ENCODE data around the gene RAD51.
"Not testable (repeated sequence)": the region's sequence is repeated elsewhere in the genome, so short reads cannot be mapped to it uniquely, and the experiment has no call there.

RAD51 gene

GRCh38 chr15:40694688-40695468, at the start of gene RAD51:
Gene RAD51, plus strand, starts transcription at chr15:40695174. Its CDS starts 3,585 bp downstream, at chr15:40698759.
- peak; percentile 82 to 93 for DNase-seq (ENCODE audit: low read depth in 2 of 2)

DNA sequence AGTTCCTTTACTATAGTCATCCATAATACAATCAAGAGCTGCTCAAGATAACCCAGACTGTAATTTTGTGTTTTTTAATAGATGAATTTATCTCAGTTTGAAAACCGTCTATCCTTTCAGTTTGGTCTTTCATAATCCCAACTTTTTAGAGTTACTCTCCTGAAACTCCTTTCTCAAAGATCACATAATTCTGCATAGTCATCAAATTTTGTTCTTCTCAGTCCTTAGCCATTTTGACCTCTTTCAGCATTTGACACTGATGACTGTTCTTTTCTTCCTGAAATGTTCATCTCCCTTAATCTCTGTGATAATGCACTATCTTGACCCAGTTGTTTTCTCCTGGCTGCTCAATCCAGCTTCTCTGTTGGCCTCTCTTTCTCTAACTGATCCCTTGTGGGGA, 47.5 kb upstream of the RAD51 start:
- DNase-seq (ENCODE audit: low read depth in 2 of 2), result no peak

DNA sequence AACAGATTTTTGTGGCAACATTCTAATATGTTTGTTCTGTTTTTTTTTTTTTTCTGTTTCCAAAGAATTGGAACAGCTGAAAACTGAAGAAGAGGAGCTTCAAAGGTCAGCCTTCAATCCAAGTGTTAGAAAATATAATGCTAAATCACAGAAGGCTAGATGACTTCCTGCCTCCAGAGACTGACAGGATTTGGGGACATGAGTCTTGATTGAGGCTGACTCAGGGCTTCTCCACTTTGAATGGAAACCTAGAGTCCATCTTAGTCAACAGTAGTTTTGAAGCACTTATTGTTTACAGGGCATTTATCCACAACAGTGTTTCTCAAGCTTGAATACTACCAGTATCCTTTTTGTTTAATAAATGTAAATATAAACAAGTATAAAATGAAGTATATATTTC, 44.5 kb upstream of the RAD51 start:
- no peak for DNase-seq (ENCODE audit: low read depth in 2 of 2)

GRCh38 chr15:40660686-40661085, 34.3 kb upstream of the RAD51 start:
- no peak for DNase-seq (ENCODE audit: low read depth in 2 of 2)

- no peak for DNase-seq (ENCODE audit: low read depth in 2 of 2)
Observed at GRCh38 chr15:40664909-40665308, 30.1 kb upstream of the RAD51 start.

- not testable (repeated sequence) for DNase-seq (ENCODE audit: low read depth in 2 of 2)
Observed at GRCh38 chr15:40676290-40676689, 18.7 kb upstream of the RAD51 start.

DNA sequence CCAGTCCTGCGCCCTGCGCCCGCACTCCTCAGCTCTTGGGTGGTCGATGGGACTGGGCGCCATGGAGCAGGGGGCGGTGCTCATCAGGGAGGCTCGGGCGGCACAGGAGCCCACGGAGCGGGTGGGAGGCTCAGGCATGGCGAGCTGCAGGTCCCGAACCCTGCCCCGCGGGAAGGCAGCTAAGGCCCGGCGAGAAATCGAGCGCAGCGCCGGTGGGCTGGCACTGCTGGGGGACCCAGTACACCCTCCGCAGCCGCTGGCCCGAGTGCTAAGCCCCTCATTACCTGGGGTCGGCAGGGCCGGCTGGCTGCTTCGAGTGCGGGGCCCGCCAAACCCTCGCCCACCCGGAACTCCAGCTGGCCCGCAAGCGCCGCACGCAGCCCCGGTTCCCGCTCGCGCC, 18.1 kb upstream of the RAD51 start:
- DNase-seq (ENCODE audit: low read depth in 2 of 2), result not testable (repeated sequence)

DNA sequence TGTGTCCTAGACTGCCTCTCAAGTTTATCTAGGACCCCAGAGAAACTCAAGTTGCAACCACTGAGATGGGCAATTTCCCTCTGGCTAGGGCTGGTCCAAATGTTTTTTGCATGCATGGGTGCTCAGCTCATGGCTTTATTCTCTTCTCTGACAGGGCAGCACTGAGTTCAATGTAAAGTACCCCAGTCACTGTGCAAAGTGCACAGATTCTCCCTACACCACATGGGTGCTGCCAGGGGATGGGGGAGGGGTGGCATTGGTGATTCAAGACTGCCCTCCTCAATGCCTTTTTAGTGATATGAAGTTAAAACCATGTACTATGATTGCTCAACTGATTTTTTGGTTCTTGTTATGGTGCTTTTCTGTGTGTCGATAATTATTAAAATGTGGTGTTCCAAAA, 14.8 kb upstream of the RAD51 start:
- no peak for DNase-seq (ENCODE audit: low read depth in 2 of 2)

- DNase-seq (ENCODE audit: low read depth in 2 of 2), result not testable (repeated sequence)
Observed at GRCh38 chr15:40680959-40681358, 14.0 kb upstream of the RAD51 start.

- DNase-seq (ENCODE audit: low read depth in 2 of 2), result no peak
Observed at GRCh38 chr15:40684381-40684780, 10.6 kb upstream of the RAD51 start.

GRCh38 chr15:40685376-40685775, 9.6 kb upstream of the RAD51 start:
- DNase-seq (ENCODE audit: low read depth in 2 of 2), result no peak

DNA sequence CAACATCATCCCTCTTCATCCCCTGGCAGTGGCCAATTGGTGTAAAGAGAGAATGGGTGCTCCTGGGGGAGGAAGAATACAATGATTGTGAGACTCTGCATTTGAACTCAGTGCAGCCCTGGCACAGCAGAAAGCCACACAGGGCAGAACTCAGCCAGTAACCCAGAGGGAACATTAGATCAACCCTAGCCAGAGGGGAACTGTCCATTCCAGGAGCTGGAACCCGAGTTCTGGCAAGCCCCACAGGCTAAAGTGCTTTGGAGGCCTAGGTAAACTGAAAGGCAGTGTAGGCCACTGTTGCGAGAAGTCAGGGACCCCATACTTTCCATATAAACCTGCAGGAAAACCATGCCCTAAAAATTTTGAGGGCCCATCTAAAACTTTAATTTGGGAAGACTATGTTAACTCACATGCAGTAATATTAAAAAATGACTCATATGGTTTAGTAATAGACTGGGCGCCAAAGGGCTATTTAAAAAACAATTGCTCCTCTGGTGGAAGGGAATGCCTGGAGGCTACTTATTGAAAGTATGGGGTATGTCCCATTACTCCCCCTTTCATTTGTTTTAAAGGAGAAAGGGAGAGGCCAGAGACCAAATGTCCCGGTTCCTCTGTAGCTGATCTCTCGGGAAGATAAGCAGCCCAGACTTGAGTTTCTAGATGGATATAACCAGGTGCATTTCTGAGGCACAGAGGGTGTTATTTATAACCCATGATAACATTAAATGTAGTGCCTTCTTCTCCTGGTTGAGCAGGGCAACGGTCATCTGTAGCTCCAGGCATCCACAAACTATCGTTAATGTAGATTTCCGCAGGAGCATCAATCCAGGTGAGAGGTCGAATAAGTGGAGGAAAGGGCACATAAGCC, 5.8 kb upstream of the RAD51 start:
- DNase-seq (ENCODE audit: low read depth in 2 of 2), result no peak

DNA sequence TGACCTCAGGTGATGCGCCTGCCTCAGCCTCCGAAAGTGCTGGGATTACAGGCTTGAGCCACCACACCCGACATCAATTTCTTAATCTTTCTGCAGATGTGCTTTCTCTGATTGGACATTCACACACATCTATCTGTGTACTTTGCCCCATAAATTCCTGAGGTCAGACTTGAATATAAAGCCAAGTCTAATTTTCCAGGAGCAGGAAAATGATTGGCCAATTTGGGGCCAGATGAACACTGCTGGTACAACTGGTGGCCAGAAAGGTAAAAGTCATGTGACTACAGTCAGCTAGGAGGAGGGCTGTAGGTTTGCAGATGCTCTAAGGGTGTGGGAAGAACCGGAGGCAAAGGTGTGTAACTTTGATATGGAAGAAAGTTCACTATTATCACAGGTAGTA, 3.2 kb upstream of the RAD51 start:
- DNase-seq (ENCODE audit: low read depth in 2 of 2), result no peak

- DNase-seq (ENCODE audit: low read depth in 2 of 2), result no peak
Observed at GRCh38 chr15:40693904-40694687, 878 bp upstream of the RAD51 start.

DNA sequence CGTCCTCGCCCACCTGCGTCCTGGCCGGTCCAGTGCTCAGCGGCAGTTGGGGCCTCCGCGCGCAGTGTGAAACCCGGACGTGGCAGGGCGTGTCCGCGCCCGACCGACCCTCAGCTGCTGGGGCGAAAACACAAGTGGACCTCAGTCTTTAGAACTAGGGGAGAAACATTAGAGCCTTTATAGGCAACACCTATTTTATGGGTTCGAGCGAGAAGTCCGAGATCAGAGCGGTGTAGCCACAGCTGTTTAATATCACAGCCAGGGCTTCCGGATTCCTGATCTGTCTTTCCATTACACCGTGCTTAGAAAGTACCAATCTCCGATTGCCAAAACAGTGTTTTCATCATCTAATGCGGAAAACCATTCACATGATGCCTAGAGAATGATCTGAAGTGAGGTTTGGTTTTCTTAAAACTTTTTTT, 506 bp downstream of the RAD51 start:
- peak in 1 of 2 experiments; percentile 15 for DNase-seq (ENCODE audit: low read depth in 2 of 2)

- DNase-seq (ENCODE audit: low read depth in 2 of 2), result no peak
Observed at GRCh38 chr15:40696228-40696627, 1.3 kb downstream of the RAD51 start.

- DNase-seq (ENCODE audit: low read depth in 2 of 2), result no peak
Observed at GRCh38 chr15:40697916-40698315, 2.9 kb downstream of the RAD51 start.

DNA sequence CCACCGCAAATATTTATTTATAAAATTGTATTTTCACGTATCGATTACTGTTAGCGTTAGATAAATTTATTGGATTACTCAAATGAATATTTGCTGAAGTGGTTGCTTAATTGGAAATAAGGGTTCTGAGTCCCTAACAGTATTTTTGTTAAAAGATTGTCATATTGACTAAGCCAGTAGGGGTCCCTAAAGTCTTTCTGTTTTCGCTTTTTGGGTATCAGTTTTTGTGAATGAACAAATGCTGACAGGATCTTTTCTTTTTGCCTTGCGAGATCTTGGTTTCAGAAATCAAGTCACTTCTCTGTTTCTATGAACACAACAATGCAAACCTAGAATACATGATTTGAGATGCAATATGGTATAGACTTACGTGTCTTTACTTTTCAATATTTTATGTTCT, 7.1 kb downstream of the RAD51 start:
- no peak for DNase-seq (ENCODE audit: low read depth in 2 of 2)

DNA sequence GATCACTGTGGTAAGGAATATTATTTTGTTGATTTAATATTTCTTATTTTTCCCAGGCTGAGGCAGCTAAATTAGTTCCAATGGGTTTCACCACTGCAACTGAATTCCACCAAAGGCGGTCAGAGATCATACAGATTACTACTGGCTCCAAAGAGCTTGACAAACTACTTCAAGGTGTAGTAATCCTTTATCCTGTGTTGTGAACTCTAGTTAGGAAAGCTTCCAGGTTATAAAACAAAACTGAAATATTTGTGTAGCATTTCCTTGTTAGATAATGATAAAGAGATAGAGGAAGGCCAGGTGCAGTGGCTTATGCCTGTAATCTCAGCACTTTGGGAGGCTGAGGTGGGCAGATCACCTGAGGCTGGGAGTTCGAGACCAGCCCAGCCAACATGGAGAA, 11.1 kb downstream of the RAD51 start:
- DNase-seq (ENCODE audit: low read depth in 2 of 2), result no peak

DNA sequence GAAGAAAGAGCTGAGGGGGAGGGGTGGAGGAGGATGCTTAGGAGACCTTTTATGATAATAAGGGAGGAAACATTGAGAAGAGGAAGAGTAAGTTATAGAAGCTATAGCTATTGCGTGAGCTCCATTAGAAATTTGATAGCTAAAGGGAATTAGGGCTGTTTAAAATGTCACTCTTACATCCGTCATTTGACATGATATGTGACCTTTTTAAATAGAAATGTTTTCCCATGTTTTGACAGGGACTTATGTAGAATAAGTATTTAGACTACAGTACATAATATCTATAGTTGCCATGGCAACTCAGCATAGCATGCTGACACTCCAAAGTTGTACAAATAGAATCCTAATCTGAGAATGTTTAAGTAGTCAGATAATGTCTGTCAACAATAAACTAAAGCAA, 19.2 kb downstream of the RAD51 start:
- no peak for DNase-seq (ENCODE audit: low read depth in 2 of 2)

DNA sequence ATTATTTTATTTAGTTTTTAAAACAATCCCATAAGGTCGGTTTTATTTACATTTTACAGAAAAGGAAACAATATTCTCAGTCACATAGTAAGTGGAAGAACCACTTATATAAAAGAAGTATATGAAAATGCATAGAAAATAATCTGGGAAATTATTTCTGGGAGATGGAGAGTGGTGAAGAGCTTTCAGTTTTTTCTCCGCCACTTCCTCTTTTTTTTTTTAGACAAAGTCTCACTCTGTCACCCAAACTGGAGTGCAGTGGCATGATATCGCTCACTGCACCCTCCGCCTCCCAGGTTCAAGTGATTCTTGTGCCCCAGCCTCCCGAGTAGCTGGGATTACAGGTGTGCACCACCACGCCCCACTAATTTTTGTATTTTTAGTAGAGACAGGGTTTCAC, 21.2 kb downstream of the RAD51 start:
- DNase-seq (ENCODE audit: low read depth in 2 of 2), result no peak

- no peak for DNase-seq (ENCODE audit: low read depth in 2 of 2)
Observed at GRCh38 chr15:40721701-40722100, 26.7 kb downstream of the RAD51 start.
